ENCODE results near the gene NAP1L4.

The NAP1L4 gene

GRCh38 chr11:2992234-2992996 lies at the start of gene NAP1L4:
TSS of gene NAP1L4 (minus strand) at chr11:2992329. CDS start at chr11:2979220, 13,109 bp downstream.
- peak; percentile 77 for FAIRE-seq

- no peak for FAIRE-seq
These were observed 48.8 kb upstream of the NAP1L4 start for GRCh38 chr11:3040881-3041280.

GRCh38 chr11:3037945-3038271 lies 45.8 kb upstream of the NAP1L4 start:
- FAIRE-seq, result no peak

- no peak for FAIRE-seq
These were observed 45.2 kb upstream of the NAP1L4 start for GRCh38 chr11:3037040-3037944.

- FAIRE-seq, result no peak
These were observed 44.3 kb upstream of the NAP1L4 start for GRCh38 chr11:3036419-3036818.

- FAIRE-seq, result no peak
These were observed 43.2 kb upstream of the NAP1L4 start for GRCh38 chr11:3035333-3035732.

- no peak for FAIRE-seq
These were observed 38.4 kb upstream of the NAP1L4 start for GRCh38 chr11:3030289-3031070.

GRCh38 chr11:3028813-3029212 lies 36.7 kb upstream of the NAP1L4 start:
- no peak for FAIRE-seq

- no peak for FAIRE-seq
These were observed 34.7 kb upstream of the NAP1L4 start for GRCh38 chr11:3026803-3027202.

GRCh38 chr11:3022982-3023381 lies 30.9 kb upstream of the NAP1L4 start:
- no peak for FAIRE-seq

GRCh38 chr11:3022300-3022967 lies 30.3 kb upstream of the NAP1L4 start:
- FAIRE-seq, result no peak

- no peak for FAIRE-seq
These were observed 29.0 kb upstream of the NAP1L4 start for GRCh38 chr11:3021125-3021524.

GRCh38 chr11:3020011-3020410 lies 27.9 kb upstream of the NAP1L4 start:
- no peak for FAIRE-seq

- FAIRE-seq, result no peak
These were observed 26.5 kb upstream of the NAP1L4 start for GRCh38 chr11:3018596-3018995.

- no peak for FAIRE-seq
These were observed 24.7 kb upstream of the NAP1L4 start for GRCh38 chr11:3016861-3017260.

GRCh38 chr11:3015796-3016195 lies 23.7 kb upstream of the NAP1L4 start:
- no peak for FAIRE-seq

- no peak for FAIRE-seq
These were observed 22.8 kb upstream of the NAP1L4 start for GRCh38 chr11:3014943-3015342.

GRCh38 chr11:3014057-3014938 lies 22.2 kb upstream of the NAP1L4 start:
- no peak for FAIRE-seq

- FAIRE-seq, result no peak
These were observed 20.1 kb upstream of the NAP1L4 start for GRCh38 chr11:3011891-3012885.
